ENCODE data around the gene DTX1. TPM values are rescaled to one million over a fixed set of nuclear protein-coding genes. Genes with fewer than 3 reads are reported as not detected.

DTX1 gene
- polyA plus RNA-seq, 1 experiment, result not detected

DNA sequence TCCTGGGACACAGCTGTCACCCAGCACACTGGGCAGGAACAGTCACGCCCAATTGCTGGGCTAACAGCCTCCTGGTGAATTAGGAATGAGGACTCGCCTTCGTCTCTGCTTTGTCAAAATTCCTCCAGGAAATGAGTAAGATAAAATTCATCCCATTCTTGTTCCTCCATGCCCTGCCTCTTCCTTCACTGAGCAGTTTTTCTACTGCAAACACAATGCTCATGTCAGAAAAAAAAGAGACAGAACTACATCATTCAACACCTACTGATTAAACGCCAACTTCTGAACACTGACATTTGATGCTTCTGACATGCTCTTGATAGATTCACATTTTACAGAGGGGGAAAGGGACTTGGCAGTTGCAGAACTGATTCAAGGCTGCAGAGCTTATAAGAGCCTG lies 37.5 kb upstream of the DTX1 start:
- H3K36me3 ChIP-seq (ENCODE audit: control insufficient read depth, insufficient read depth, low read length), result no peaks in the 10 kb centered on the region
- H3K27me3 ChIP-seq (ENCODE audit: control insufficient read depth, insufficient read depth, low read length), result peaks cover 3% of the 10 kb centered on the region; the same call in 1 of the 2 replicates
- TF ChIP-seq, protein P1, sequence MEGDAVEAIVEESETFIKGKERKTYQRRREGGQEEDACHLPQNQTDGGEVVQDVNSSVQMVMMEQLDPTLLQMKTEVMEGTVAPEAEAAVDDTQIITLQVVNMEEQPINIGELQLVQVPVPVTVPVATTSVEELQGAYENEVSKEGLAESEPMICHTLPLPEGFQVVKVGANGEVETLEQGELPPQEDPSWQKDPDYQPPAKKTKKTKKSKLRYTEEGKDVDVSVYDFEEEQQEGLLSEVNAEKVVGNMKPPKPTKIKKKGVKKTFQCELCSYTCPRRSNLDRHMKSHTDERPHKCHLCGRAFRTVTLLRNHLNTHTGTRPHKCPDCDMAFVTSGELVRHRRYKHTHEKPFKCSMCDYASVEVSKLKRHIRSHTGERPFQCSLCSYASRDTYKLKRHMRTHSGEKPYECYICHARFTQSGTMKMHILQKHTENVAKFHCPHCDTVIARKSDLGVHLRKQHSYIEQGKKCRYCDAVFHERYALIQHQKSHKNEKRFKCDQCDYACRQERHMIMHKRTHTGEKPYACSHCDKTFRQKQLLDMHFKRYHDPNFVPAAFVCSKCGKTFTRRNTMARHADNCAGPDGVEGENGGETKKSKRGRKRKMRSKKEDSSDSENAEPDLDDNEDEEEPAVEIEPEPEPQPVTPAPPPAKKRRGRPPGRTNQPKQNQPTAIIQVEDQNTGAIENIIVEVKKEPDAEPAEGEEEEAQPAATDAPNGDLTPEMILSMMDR (IDR thresholded peaks at IDR 0.05; ENCODE audit: insufficient read depth, low read depth, low read length), result no peak
- no peak for DNase-seq (ENCODE audit: low read depth)
- ChIA-PET POLR2A (no interaction called here), CTCF (interaction anchor here (0.7 to 0.8 kb wide), 2 partner anchors 25 to 41 kb away, joined by 3 read pairs; no protein-coding TSS in a partner anchor)
- H3K4me3 ChIP-seq (ENCODE audit: low read depth, low read length), result no peak overlapping the region

DNA sequence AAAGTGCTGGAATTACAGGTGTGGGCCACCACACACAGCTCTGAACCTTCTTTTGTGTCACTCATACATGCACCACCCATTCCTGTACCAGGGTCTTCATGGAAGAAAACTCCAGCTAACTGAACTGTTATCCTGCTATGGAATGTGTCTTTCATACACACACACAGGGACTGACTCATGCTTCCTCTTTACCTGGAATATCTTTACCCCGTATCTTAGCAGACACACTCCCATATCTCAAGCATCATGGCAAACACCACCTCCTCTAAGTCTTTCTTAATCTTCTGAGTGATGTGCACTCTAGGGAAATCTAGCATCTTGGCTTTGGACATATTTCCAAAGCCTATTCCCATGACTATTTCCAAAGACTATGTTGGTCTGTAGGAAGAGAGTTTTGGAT lies 35.0 kb upstream of the DTX1 start:
- no peaks in the 10 kb centered on the region for H3K27me3 ChIP-seq (ENCODE audit: control insufficient read depth, insufficient read depth, low read length)
- TF ChIP-seq, protein P1 (IDR thresholded peaks at IDR 0.05; ENCODE audit: insufficient read depth, low read depth, low read length), result no peak
- no peak for DNase-seq (ENCODE audit: low read depth)
- H3K4me3 ChIP-seq (ENCODE audit: low read depth, low read length), result no peak overlapping the region
- CTCF ChIA-PET, result interaction anchor here (1.3 to 1.6 kb wide), 4 partner anchors 13 to 29 kb away, joined by 4 to 5 read pairs (median 4); no protein-coding TSS in a partner anchor
- POLR2A ChIA-PET, result interaction anchor here (0.7 kb wide), 1 partner anchor 14 kb away, joined by 3 read pairs; no protein-coding TSS in a partner anchor
- no peaks in the 10 kb centered on the region for H3K36me3 ChIP-seq (ENCODE audit: control insufficient read depth, insufficient read depth, low read length)

- POLR2A ChIA-PET, result no interaction called here
- H3K36me3 ChIP-seq (ENCODE audit: control insufficient read depth, insufficient read depth, low read length), result no peaks in the 10 kb centered on the region
- H3K27me3 ChIP-seq (ENCODE audit: control insufficient read depth, insufficient read depth, low read length), result peaks cover 1% of the 10 kb centered on the region; the same call in 1 of the 2 replicates
- no peak for DNase-seq (ENCODE audit: low read depth)
- H3K4me3 ChIP-seq (ENCODE audit: low read depth, low read length), result no peak overlapping the region
- CTCF ChIA-PET, result interaction anchor here (1.3 kb wide), 2 partner anchors 14 to 30 kb away, joined by 4 to 5 read pairs; no protein-coding TSS in a partner anchor
- TF ChIP-seq, protein P1 (IDR thresholded peaks at IDR 0.05; ENCODE audit: insufficient read depth, low read depth, low read length), result no peak
These were observed 33.8 kb upstream of the DTX1 start for GRCh38 chr12:113022563-113023297.

DNA sequence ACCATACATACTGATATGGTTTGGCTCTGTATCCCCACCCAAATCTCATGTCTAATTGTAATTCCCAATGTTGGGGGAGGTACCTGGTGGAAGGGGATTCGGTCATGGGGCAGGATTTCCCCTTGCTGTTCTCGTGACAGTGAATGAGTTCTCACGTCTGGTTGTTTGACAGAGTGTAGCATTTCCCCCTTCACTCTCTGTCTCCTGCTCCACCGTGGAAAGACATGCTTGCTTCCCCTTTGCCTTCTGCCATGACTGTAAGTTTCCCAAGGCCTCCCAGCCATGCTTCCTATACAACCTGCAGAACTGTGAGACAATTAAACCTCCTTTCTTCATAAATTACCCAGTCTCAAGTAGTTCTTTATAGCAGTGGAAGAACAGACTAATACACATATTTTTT lies 28.8 kb upstream of the DTX1 start:
- POLR2A ChIA-PET, result no interaction called here

More for the DNA sequence above, 28.8 kb upstream of the DTX1 start:
- Histone ChIP-seq H3K36me3 (ENCODE audit: control insufficient read depth, insufficient read depth, low read length) (no peaks in the 10 kb centered on the region), H3K27me3 (ENCODE audit: control insufficient read depth, insufficient read depth, low read length) (peaks cover 1% of the 10 kb centered on the region; the same call in 1 of the 2 replicates), H3K4me3 (ENCODE audit: low read depth, low read length) (no peak overlapping the region)
- CTCF ChIA-PET, result interaction anchor here (0.7 kb wide), 1 partner anchor 35 kb away, joined by 3 read pairs; no protein-coding TSS in a partner anchor
- no peak for DNase-seq (ENCODE audit: low read depth)
- TF ChIP-seq, protein P1 (IDR thresholded peaks at IDR 0.05; ENCODE audit: insufficient read depth, low read depth, low read length), result no peak

Measured in BJ (cell line).